GM12864 (cell line): Measurements from ENCODE around the gene TAMALIN.
A peak's percentile ranks its signal among the peaks of the same experiment; 100 is the strongest.

Experiments
- DNase-seq: peaks from one replicate; pipeline ENCODE4 v3.0.0-alpha.2; 2011; ENCODE audit warnings: low read depth
- H3K4me3 ChIP-seq: 2 replicates; pipeline ENCODE4 v1.5.1; 2011; ENCODE audit warnings: mild to moderate bottlenecking, low read depth, low read length, control low read depth
- TF ChIP-seq, protein P1 (sequence below): IDR thresholded peaks from 2 replicates; pipeline ENCODE4 v1.5.1; 2011; ENCODE audit warnings: low read depth, mild to moderate bottlenecking, moderate library complexity, low read length, control low read depth, inconsistent platforms; ENCODE audit errors: missing control alignments

Gene TAMALIN

DNA sequence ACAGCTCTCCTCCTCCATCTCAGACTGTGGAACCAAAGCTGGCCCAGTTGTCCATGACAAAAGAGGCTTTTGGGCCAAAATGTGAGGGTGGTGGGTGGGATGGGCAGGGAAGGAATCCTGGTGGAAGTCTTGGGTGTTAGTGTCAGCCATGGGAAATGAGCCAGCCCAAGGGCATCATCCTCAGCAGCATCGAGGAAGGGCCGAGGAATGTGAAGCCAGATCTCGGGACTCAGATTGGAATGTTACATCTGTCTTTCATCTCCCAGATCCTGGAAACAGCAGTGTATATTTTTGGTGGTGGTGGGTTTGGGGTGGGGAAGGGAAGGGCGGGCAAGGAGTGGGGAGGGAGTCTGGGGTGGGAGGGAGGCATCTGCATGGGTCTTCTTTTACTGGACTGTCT, 11.8 kb upstream of the TAMALIN start:
- DNase-seq, result no peak
- TF ChIP-seq, protein P1, sequence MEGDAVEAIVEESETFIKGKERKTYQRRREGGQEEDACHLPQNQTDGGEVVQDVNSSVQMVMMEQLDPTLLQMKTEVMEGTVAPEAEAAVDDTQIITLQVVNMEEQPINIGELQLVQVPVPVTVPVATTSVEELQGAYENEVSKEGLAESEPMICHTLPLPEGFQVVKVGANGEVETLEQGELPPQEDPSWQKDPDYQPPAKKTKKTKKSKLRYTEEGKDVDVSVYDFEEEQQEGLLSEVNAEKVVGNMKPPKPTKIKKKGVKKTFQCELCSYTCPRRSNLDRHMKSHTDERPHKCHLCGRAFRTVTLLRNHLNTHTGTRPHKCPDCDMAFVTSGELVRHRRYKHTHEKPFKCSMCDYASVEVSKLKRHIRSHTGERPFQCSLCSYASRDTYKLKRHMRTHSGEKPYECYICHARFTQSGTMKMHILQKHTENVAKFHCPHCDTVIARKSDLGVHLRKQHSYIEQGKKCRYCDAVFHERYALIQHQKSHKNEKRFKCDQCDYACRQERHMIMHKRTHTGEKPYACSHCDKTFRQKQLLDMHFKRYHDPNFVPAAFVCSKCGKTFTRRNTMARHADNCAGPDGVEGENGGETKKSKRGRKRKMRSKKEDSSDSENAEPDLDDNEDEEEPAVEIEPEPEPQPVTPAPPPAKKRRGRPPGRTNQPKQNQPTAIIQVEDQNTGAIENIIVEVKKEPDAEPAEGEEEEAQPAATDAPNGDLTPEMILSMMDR, result no peak
- no peak overlapping the region for H3K4me3 ChIP-seq

- TF ChIP-seq, protein P1, result no peak
- H3K4me3 ChIP-seq, result no peak overlapping the region
- no peak for DNase-seq
These were observed 9.6 kb upstream of the TAMALIN start for GRCh38 chr12:51997136-51997535.

- TF ChIP-seq, protein P1, result no peak
- no peak for DNase-seq
- no peak overlapping the region for H3K4me3 ChIP-seq
These were observed 3.7 kb upstream of the TAMALIN start for GRCh38 chr12:52003016-52003550.

DNA sequence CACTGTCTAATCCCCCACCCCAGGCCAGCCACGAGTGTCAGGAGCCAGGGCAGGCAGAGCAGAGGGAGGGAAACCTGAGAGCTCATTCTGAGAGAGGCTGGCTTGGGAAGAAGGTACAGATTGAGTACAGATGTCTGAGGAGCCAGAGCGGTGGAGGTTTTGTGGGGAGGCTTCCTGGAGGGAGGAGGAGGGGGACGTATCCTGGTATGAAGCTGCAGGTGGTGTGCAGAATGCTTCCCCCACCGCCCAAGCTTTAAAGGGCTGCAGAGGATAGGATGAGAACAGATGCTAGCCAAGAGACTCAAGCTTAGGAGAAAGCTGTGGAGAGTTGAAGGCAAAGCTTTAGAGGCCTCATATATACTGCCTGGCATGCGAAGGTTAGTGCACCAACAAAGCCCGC, 3.2 kb upstream of the TAMALIN start:
- TF ChIP-seq, protein P1, result no peak
- DNase-seq, result no peak

GRCh38 chr12:52004042-52004648, 2.6 kb upstream of the TAMALIN start:
- H3K4me3 ChIP-seq, result no peak overlapping the region
- TF ChIP-seq, protein P1, result peak; percentile 45
- DNase-seq, result no peak

More for the DNA sequence above, 3.2 kb upstream of the TAMALIN start:
- no peak overlapping the region for H3K4me3 ChIP-seq

- no peak overlapping the region for H3K4me3 ChIP-seq
- no peak for DNase-seq
- TF ChIP-seq, protein P1, result no peak
These were observed 1.4 kb upstream of the TAMALIN start for GRCh38 chr12:52005218-52005902.
